Measurements from ENCODE around the gene MMAA. TPM values are rescaled to one million over a fixed set of nuclear protein-coding genes. Genes with fewer than 3 reads are reported as not detected.
"Not testable (repeated sequence)": the region's sequence is repeated elsewhere in the genome, so short reads cannot be mapped to it uniquely, and the experiment has no call there.

Gene MMAA
- total RNA-seq, 1 experiment from 2014 or later: 2.2 TPM

DNA sequence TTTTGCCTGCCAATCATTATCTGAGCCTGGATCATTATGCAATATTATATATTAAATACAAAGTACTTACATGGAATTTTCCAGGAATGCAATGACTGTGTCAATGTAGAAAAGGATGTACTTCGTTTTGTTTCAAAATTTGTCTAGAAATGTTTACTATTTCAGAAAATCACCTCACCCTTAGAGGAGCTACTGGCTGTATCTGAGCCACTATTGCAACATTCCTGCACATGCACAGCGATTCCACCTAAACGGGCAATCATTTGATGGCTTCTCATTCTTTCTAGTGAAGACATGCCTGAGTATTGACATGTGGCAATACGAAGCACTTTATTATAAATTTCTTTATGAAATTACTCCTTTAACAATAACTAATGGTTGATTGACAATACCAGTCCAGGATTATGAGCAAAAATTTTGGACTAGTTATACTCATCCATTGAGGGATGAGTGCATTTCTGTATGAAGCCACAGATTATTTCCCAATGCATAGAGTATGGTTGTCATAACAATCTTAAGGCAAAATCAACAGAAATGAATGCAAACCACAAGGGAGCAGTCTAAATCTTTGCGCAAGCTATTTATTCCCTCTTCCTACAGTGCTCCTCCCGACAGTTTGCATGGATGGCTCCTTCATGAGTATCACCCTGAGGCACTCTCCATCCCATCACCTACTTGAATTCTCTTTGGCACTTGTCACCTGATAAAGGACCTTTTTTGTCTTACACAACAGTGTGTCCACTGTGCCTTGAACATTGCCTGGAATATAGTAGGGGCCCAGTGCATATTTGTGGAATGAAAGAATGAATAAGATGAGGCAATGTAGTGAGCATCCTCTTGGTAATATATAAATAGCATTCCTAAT lies 35.8 kb upstream of the MMAA start:
- H3K4me3 ChIP-seq (ENCODE audit: low read depth in 2 of 2, low read length in 2 of 2): no peak overlapping the region
- in situ Hi-C loops (cut with HindIII; ENCODE audit: low pct_unique_long_range_greater_than_20kb, low sequenced_read_pairs): no loop called here
- DNase-seq (ENCODE audit: low read depth, low spot score): no peak
- H3K9me3 ChIP-seq (ENCODE audit: control insufficient read depth, insufficient read depth, low read depth, low read length): no peaks in the 10 kb centered on the region
- ChIA-PET POLR2A (no interaction called here), CTCF (no interaction called here)
- intact Hi-C loops (cut with micrococcal nuclease; ENCODE audit: unreplicated experiment): no loop called here
- H3K27ac ChIP-seq (ENCODE audit: low read length): no peak overlapping the region
- BruUV-seq (replicated peaks): no TSS peak
- H3K4me1 ChIP-seq (ENCODE audit: control insufficient read depth, insufficient read depth, low read length): no peaks in the 10 kb centered on the region
- H3K36me3 ChIP-seq (ENCODE audit: control insufficient read depth, insufficient read depth, low read length): no peaks in the 10 kb centered on the region
- ATAC-seq: no peak
- no peaks in the 10 kb centered on the region for H3K27me3 ChIP-seq (ENCODE audit: control insufficient read depth, insufficient read depth, low read length)
- no peak for TF ChIP-seq POLR2AphosphoS5 (IDR thresholded peaks at IDR 0.05; ENCODE audit: low read depth, low read length)
- TF ChIP-seq, protein P1, sequence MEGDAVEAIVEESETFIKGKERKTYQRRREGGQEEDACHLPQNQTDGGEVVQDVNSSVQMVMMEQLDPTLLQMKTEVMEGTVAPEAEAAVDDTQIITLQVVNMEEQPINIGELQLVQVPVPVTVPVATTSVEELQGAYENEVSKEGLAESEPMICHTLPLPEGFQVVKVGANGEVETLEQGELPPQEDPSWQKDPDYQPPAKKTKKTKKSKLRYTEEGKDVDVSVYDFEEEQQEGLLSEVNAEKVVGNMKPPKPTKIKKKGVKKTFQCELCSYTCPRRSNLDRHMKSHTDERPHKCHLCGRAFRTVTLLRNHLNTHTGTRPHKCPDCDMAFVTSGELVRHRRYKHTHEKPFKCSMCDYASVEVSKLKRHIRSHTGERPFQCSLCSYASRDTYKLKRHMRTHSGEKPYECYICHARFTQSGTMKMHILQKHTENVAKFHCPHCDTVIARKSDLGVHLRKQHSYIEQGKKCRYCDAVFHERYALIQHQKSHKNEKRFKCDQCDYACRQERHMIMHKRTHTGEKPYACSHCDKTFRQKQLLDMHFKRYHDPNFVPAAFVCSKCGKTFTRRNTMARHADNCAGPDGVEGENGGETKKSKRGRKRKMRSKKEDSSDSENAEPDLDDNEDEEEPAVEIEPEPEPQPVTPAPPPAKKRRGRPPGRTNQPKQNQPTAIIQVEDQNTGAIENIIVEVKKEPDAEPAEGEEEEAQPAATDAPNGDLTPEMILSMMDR (IDR thresholded peaks at IDR 0.05): no peak
- TF ChIP-seq SIN3A (IDR thresholded peaks at IDR 0.05; ENCODE audit: borderline replicate concordance, insufficient read depth, low read depth, low read length): no peak
- TF ChIP-seq, protein P2, sequence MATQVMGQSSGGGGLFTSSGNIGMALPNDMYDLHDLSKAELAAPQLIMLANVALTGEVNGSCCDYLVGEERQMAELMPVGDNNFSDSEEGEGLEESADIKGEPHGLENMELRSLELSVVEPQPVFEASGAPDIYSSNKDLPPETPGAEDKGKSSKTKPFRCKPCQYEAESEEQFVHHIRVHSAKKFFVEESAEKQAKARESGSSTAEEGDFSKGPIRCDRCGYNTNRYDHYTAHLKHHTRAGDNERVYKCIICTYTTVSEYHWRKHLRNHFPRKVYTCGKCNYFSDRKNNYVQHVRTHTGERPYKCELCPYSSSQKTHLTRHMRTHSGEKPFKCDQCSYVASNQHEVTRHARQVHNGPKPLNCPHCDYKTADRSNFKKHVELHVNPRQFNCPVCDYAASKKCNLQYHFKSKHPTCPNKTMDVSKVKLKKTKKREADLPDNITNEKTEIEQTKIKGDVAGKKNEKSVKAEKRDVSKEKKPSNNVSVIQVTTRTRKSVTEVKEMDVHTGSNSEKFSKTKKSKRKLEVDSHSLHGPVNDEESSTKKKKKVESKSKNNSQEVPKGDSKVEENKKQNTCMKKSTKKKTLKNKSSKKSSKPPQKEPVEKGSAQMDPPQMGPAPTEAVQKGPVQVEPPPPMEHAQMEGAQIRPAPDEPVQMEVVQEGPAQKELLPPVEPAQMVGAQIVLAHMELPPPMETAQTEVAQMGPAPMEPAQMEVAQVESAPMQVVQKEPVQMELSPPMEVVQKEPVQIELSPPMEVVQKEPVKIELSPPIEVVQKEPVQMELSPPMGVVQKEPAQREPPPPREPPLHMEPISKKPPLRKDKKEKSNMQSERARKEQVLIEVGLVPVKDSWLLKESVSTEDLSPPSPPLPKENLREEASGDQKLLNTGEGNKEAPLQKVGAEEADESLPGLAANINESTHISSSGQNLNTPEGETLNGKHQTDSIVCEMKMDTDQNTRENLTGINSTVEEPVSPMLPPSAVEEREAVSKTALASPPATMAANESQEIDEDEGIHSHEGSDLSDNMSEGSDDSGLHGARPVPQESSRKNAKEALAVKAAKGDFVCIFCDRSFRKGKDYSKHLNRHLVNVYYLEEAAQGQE (IDR thresholded peaks at IDR 0.05; ENCODE audit: insufficient read depth in 1 of 2, low read depth in 2 of 2, low read length in 1 of 2): no peak
- TF ChIP-seq TCF7L2 (IDR thresholded peaks at IDR 0.05; ENCODE audit: low read depth, low read length): no peak

DNA sequence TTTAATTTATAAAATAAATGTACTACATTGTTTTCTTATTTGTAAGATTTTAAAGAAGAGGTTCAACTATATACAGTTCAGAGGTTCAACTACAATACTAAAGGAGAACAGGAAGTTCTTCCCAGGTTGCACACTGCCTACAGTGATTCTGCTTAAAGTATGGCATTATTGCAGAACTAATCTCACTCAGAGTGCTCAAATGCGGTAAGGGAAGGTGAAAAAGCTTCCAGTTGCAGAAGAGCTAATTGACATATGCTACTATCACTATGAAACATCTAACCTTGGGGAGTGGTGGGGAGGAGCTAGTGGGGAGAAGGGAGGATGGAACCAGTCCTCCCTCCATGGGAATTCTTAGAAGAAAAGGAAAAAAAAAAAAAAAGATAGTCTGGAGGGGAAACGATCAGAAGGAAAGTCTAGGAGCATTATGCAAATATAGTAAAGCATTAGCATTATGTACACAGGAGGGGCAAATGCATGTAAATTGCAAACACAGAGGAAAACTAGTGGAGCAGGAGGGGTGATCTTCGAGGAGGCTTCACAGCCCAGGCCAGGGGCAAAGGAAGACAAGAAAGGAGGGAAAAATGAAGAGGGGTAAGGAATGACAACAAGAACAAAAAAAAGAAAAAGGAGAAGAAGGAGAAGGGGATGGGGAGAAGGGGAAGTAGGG lies 32.0 kb upstream of the MMAA start:
- no peak overlapping the region for H3K27ac ChIP-seq (ENCODE audit: low read length)
- CTCF ChIA-PET: no interaction called here
- in situ Hi-C loops (cut with HindIII; ENCODE audit: low pct_unique_long_range_greater_than_20kb, low sequenced_read_pairs): no loop called here

DNA sequence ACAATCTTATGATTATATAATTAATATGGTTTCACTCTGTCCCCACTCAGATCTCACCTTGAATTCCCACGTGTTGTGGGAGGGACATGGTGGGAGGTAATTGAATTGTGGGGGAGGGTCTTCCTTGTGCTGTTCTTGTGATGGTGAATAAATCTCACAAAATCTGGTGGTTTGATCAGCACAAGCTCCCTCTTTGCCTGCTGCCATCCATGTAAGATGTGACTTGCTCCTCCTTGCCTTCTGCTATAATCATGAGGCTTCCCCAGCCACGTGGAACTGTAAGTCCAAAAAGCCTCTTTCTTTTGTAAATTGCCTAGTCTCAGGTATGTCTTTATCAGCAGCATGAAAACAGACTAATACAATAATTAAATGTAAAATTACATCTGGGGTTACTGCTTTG lies 29.8 kb upstream of the MMAA start:
- H3K9me3 ChIP-seq (ENCODE audit: control insufficient read depth, insufficient read depth, low read depth, low read length); H3K27ac ChIP-seq (ENCODE audit: low read length); POLR2A ChIA-PET; H3K4me1 ChIP-seq (ENCODE audit: control insufficient read depth, insufficient read depth, low read length); in situ Hi-C loops (cut with HindIII; ENCODE audit: low pct_unique_long_range_greater_than_20kb, low sequenced_read_pairs); H3K27me3 ChIP-seq (ENCODE audit: control insufficient read depth, insufficient read depth, low read length); BruUV-seq (replicated peaks); CTCF ChIA-PET; H3K4me3 ChIP-seq (ENCODE audit: low read depth in 2 of 2, low read length in 2 of 2); intact Hi-C loops (cut with micrococcal nuclease; ENCODE audit: unreplicated experiment); ATAC-seq; H3K36me3 ChIP-seq (ENCODE audit: control insufficient read depth, insufficient read depth, low read length); DNase-seq (ENCODE audit: low read depth, low spot score): not testable (repeated sequence)

More for the DNA sequence above, 32.0 kb upstream of the MMAA start:
- no peak for DNase-seq (ENCODE audit: low read depth, low spot score)
- no peak for ATAC-seq
- Histone ChIP-seq H3K27me3 (ENCODE audit: control insufficient read depth, insufficient read depth, low read length) (no peaks in the 10 kb centered on the region), H3K9me3 (ENCODE audit: control insufficient read depth, insufficient read depth, low read depth, low read length) (no peaks in the 10 kb centered on the region), H3K4me3 (ENCODE audit: low read depth in 2 of 2, low read length in 2 of 2) (no peak overlapping the region), H3K36me3 (ENCODE audit: control insufficient read depth, insufficient read depth, low read length) (no peaks in the 10 kb centered on the region), H3K4me1 (ENCODE audit: control insufficient read depth, insufficient read depth, low read length) (no peaks in the 10 kb centered on the region)
- no TSS peak for BruUV-seq (replicated peaks)
- intact Hi-C loops (cut with micrococcal nuclease; ENCODE audit: unreplicated experiment): no loop called here
- TF ChIP-seq SIN3A (IDR thresholded peaks at IDR 0.05; ENCODE audit: borderline replicate concordance, insufficient read depth, low read depth, low read length) (no peak), TCF7L2 (IDR thresholded peaks at IDR 0.05; ENCODE audit: low read depth, low read length) (no peak)
- POLR2A ChIA-PET: no interaction called here
